ENCODE measurements around the gene HYAL1. TPM values are rescaled to one million over a fixed set of nuclear protein-coding genes. Genes with fewer than 3 reads are reported as not detected.
"Not testable (repeated sequence)": the region's sequence is repeated elsewhere in the genome, so short reads cannot be mapped to it uniquely, and the experiment has no call there.

Gene HYAL1
- total RNA-seq, 1 donor from 2014 or later, result 0.59 TPM

DNA sequence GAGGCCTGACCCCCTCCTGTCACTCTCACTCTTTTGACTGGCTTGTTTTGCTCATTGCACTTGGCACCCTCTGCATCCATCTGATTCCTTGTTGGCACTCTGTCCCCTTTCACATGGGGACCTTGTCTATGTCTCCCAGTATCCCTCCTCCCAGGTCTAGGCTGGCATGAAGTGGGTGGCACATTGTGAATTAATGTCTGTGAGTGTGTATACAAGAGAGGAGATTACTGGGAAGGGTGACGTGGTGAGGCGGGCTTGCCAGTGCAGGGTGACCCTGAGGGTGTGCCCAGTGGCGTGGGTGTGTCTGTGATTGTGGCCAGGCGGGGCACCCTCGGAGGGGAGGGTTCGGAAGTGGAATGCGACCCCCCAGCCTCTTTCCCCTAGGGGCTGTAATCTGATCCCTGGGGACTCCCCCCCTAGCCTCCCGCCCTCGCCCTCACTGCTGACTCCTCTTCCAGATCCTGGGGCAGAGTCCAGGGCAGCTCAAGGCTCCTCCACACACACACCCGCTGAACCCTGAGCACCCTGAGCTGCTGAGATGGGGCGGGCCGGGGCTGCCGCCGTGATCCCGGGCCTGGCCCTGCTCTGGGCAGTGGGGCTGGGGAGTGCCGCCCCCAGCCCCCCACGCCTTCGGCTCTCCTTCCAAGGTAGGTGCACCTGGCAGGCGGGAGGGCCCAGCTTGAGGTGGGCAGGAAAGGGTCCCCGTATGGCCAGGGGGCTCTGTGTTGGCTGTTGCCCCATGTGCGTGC is 34.5 kb downstream of the HYAL1 start, which contains the start of gene SEMA3B:
SEMA3B (plus strand) TSS at position 445 of the 749 bp plus-strand sequence; CDS start at position 539, 94 bp downstream.
- H3K9me3 Mint-ChIP-seq, result no peaks in the 10 kb centered on the region
- H3K4me3 Mint-ChIP-seq (ENCODE audit: low read depth), result no peak within 1 kb of the TSS
- H3K36me3 Mint-ChIP-seq (ENCODE audit: low read depth), result no peaks in the 10 kb centered on the region
- no peak for DNase-seq (ENCODE audit: low spot score)
- H3K27me3 Mint-ChIP-seq (ENCODE audit: low read depth), result peaks cover 22% of the 10 kb centered on the region
- H3K27ac Mint-ChIP-seq, result no peak within 1 kb of the TSS
- intact Hi-C loops (cut with micrococcal nuclease), result no loop called here
- H3K4me1 Mint-ChIP-seq (ENCODE audit: low read depth), result peaks cover 2% of the 10 kb centered on the region

DNA sequence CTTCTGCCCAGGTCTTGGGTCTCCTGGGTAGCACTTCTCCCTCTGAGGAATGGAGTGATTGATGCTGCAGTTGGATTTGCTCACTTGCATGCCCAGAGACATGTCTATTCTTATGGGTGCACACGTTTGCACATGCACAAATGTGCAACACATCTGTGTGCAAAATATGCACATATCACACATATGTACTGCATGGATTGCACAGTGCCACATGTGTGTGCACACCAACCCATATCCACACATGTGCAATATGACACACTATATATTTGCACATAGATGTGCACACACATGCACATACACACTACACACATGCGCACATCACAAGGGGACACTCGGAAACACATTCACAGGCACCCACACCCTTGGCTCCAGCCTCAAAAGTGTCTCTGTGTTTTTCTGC is 35.1 kb downstream of the HYAL1 start:
- Mint-ChIP-seq H3K36me3 (ENCODE audit: low read depth) (no peaks in the 10 kb centered on the region), H3K27me3 (ENCODE audit: low read depth) (peaks cover 21% of the 10 kb centered on the region), H3K9me3 (no peaks in the 10 kb centered on the region), H3K4me1 (ENCODE audit: low read depth) (peaks cover 2% of the 10 kb centered on the region), H3K27ac (no peak overlapping the region), H3K4me3 (ENCODE audit: low read depth) (no peak overlapping the region)
- intact Hi-C loops (cut with micrococcal nuclease), result no loop called here
- no peak for DNase-seq (ENCODE audit: low spot score)

GRCh38 chr3:50267280-50267913 is 36.0 kb downstream of the HYAL1 start:
- intact Hi-C loops (cut with micrococcal nuclease), result no loop called here
- H3K9me3 Mint-ChIP-seq, result no peaks in the 10 kb centered on the region
- DNase-seq (ENCODE audit: low spot score), result no peak

GRCh38 chr3:50266836-50267235 is 36.5 kb downstream of the HYAL1 start:
- no peak overlapping the region for H3K4me3 Mint-ChIP-seq (ENCODE audit: low read depth)
- no peak for DNase-seq (ENCODE audit: low spot score)
- H3K9me3 Mint-ChIP-seq, result no peaks in the 10 kb centered on the region
- intact Hi-C loops (cut with micrococcal nuclease), result no loop called here
- H3K4me1 Mint-ChIP-seq (ENCODE audit: low read depth), result no peaks in the 10 kb centered on the region
- no peak overlapping the region for H3K27ac Mint-ChIP-seq
- peaks cover 18% of the 10 kb centered on the region for H3K27me3 Mint-ChIP-seq (ENCODE audit: low read depth)
- H3K36me3 Mint-ChIP-seq (ENCODE audit: low read depth), result no peaks in the 10 kb centered on the region

More at GRCh38 chr3:50267280-50267913, 36.0 kb downstream of the HYAL1 start:
- Mint-ChIP-seq H3K4me3 (ENCODE audit: low read depth) (no peak overlapping the region), H3K36me3 (ENCODE audit: low read depth) (no peaks in the 10 kb centered on the region), H3K4me1 (ENCODE audit: low read depth) (no peaks in the 10 kb centered on the region), H3K27ac (no peak overlapping the region), H3K27me3 (ENCODE audit: low read depth) (peaks cover 18% of the 10 kb centered on the region)

DNA sequence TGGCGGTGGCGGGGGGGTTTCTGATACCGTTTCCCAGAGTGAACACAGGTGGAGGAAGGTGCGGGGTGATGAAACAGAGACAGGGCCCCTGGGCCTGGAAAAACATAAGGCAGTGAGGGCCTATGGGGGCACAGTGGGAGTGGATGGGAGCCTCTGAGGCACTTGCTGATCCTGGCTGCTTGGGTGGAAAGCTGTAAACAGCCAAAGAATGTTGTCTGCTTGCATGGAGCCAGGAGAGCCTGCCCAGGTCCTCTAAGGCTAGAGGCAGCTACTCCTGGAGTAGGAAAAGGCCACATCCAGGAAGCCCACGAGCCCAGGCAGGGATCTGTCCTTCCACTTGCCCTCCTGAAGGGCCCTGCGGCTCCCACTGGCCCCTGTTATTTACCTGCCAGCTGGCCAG is 37.4 kb downstream of the HYAL1 start:
- Mint-ChIP-seq H3K9me3 (no peaks in the 10 kb centered on the region), H3K4me1 (ENCODE audit: low read depth) (no peaks in the 10 kb centered on the region), H3K36me3 (ENCODE audit: low read depth) (no peaks in the 10 kb centered on the region), H3K27ac (no peak overlapping the region), H3K4me3 (ENCODE audit: low read depth) (no peak overlapping the region), H3K27me3 (ENCODE audit: low read depth) (peaks cover 18% of the 10 kb centered on the region)
- DNase-seq (ENCODE audit: low spot score), result no peak
- intact Hi-C loops (cut with micrococcal nuclease), result no loop called here

- no peak for DNase-seq (ENCODE audit: low spot score)
- no peak overlapping the region for H3K27ac Mint-ChIP-seq
- no peak overlapping the region for H3K4me3 Mint-ChIP-seq (ENCODE audit: low read depth)
- no peaks in the 10 kb centered on the region for H3K36me3 Mint-ChIP-seq (ENCODE audit: low read depth)
- intact Hi-C loops (cut with micrococcal nuclease), result no loop called here
- no peaks in the 10 kb centered on the region for H3K4me1 Mint-ChIP-seq (ENCODE audit: low read depth)
- H3K9me3 Mint-ChIP-seq, result no peaks in the 10 kb centered on the region
- peaks cover 18% of the 10 kb centered on the region for H3K27me3 Mint-ChIP-seq (ENCODE audit: low read depth)
Observed at GRCh38 chr3:50265571-50265970, 37.8 kb downstream of the HYAL1 start.

- Mint-ChIP-seq H3K4me3 (ENCODE audit: low read depth) (no peak overlapping the region), H3K4me1 (ENCODE audit: low read depth) (no peaks in the 10 kb centered on the region), H3K27me3 (ENCODE audit: low read depth) (peaks cover 18% of the 10 kb centered on the region), H3K27ac (no peak overlapping the region), H3K36me3 (ENCODE audit: low read depth) (no peaks in the 10 kb centered on the region), H3K9me3 (no peaks in the 10 kb centered on the region)
- DNase-seq (ENCODE audit: low spot score), result no peak
- intact Hi-C loops (cut with micrococcal nuclease), result no loop called here
Observed at GRCh38 chr3:50264964-50265485, 38.3 kb downstream of the HYAL1 start.

DNA sequence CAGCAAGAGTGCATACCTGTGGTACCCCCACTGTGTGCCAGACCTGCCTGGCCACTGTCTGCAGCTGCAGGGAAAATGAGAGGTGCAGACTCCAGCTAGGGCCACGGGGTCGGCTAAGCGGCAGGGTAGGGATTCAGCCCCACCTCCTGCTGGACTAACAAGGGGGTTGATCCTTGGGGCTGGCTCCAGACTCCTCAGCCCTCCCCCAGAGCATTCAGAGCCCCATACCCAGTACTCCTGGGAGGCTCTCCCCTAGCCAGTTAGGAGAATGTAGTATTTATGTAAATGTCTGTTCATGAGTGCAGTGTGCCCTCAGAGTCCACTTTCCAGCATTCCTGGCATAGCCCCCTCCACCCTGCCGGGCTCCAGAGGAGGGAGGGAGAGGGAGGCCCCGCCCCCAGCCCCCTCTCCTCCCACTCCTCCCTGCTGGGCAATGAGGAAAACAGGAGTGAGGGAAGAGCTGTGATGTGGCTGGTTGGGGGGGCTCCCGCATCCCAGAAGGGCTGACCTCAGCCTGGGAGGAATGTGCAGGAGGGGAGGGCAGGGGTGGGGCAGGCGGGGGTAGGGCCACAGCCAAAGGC is 38.9 kb downstream of the HYAL1 start:
- Mint-ChIP-seq H3K4me1 (ENCODE audit: low read depth) (peaks cover 3% of the 10 kb centered on the region), H3K36me3 (ENCODE audit: low read depth) (no peaks in the 10 kb centered on the region), H3K4me3 (ENCODE audit: low read depth) (no peak overlapping the region), H3K27ac (no peak overlapping the region), H3K27me3 (ENCODE audit: low read depth) (peaks cover 17% of the 10 kb centered on the region), H3K9me3 (no peaks in the 10 kb centered on the region)
- DNase-seq (ENCODE audit: low spot score), result no peak
- intact Hi-C loops (cut with micrococcal nuclease), result no loop called here

- Mint-ChIP-seq H3K4me1 (ENCODE audit: low read depth) (peaks cover 3% of the 10 kb centered on the region), H3K4me3 (ENCODE audit: low read depth) (no peak overlapping the region), H3K9me3 (no peaks in the 10 kb centered on the region), H3K27me3 (ENCODE audit: low read depth) (peaks cover 16% of the 10 kb centered on the region), H3K36me3 (ENCODE audit: low read depth) (peaks cover 4% of the 10 kb centered on the region), H3K27ac (no peak overlapping the region)
- DNase-seq (ENCODE audit: low spot score), result no peak
- intact Hi-C loops (cut with micrococcal nuclease), result no loop called here
Observed at GRCh38 chr3:50263478-50264382, 39.6 kb downstream of the HYAL1 start.

DNA sequence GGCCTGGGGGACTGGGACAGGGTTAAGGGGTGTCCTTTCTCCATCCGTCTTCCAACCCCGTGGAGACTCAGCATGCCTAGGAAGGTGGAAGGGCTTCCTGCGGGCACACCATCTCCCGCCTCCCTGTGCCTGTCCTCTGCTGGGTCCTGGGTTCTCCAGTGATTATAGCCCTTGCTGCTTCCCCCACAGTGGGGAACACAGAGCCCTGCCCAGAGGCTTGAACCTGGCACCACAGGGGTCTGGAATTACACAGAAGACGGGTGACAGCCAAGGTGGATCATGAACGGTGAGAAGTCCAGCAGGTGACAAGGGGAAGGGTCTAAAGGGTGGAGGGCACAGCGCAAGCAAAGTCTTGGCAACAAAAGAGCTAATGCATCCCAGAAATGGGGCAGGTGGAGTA is 40.6 kb downstream of the HYAL1 start:
- Mint-ChIP-seq H3K27ac (no peak overlapping the region), H3K9me3 (no peaks in the 10 kb centered on the region)
- intact Hi-C loops (cut with micrococcal nuclease), result no loop called here

GRCh38 chr3:50262200-50262599 is 41.2 kb downstream of the HYAL1 start:
- intact Hi-C loops (cut with micrococcal nuclease); H3K4me1 Mint-ChIP-seq (ENCODE audit: low read depth); DNase-seq (ENCODE audit: low spot score); H3K4me3 Mint-ChIP-seq (ENCODE audit: low read depth); H3K27me3 Mint-ChIP-seq (ENCODE audit: low read depth); H3K27ac Mint-ChIP-seq; H3K9me3 Mint-ChIP-seq: not testable (repeated sequence)
- H3K36me3 Mint-ChIP-seq (ENCODE audit: low read depth), result peaks cover 19% of the 10 kb centered on the region

More for the DNA sequence above, 40.6 kb downstream of the HYAL1 start:
- Mint-ChIP-seq H3K27me3 (ENCODE audit: low read depth) (peaks cover 9% of the 10 kb centered on the region), H3K4me3 (ENCODE audit: low read depth) (no peak overlapping the region), H3K36me3 (ENCODE audit: low read depth) (peaks cover 14% of the 10 kb centered on the region), H3K4me1 (ENCODE audit: low read depth) (peaks cover 3% of the 10 kb centered on the region)
- no peak for DNase-seq (ENCODE audit: low spot score)

GRCh38 chr3:50261505-50261904 is 41.9 kb downstream of the HYAL1 start:
- Mint-ChIP-seq H3K36me3 (ENCODE audit: low read depth) (peaks cover 26% of the 10 kb centered on the region), H3K27me3 (ENCODE audit: low read depth) (peaks cover 4% of the 10 kb centered on the region), H3K4me3 (ENCODE audit: low read depth) (no peak overlapping the region), H3K9me3 (no peaks in the 10 kb centered on the region), H3K27ac (no peak overlapping the region), H3K4me1 (ENCODE audit: low read depth) (peaks cover 3% of the 10 kb centered on the region)
- DNase-seq (ENCODE audit: low spot score), result no peak
- intact Hi-C loops (cut with micrococcal nuclease), result no loop called here
